Activated naive CD4-positive, alpha-beta T cell treated with anti-CD3 and anti-CD28 coated beads, Interleukin-2, amount 10 ng/mL, durations not matched to agents 7 days and 5 days (primary cell): Measurements from ENCODE around the gene STAT4.

Source experiments
- CTCF ChIA-PET: fragments of 350-600 bp; sonication (Branson Sonifier 250); formaldehyde crosslinking; loops from one replicate; lab custom pipeline; 2021; ENCODE audit warnings: antibody characterized with exemption; lab: Charles Lee
- DNase-seq: peaks from one replicate; pipeline ENCODE4 v3.0.0-alpha.2; 2020
- H3K27ac Mint-ChIP-seq: one replicate; pipeline ENCODE4 v1.8.0; 2021; ENCODE audit warnings: mild to moderate bottlenecking, moderate library complexity, mixed read lengths
- H3K27me3 Mint-ChIP-seq: one replicate; pipeline ENCODE4 v1.8.0; 2021; ENCODE audit warnings: mild to moderate bottlenecking, mixed read lengths
- H3K36me3 Mint-ChIP-seq: one replicate; pipeline ENCODE4 v1.8.0; 2021; ENCODE audit warnings: mixed read lengths
- H3K4me1 Mint-ChIP-seq: one replicate; pipeline ENCODE4 v1.8.0; 2021; ENCODE audit warnings: mixed read lengths
- H3K4me3 Mint-ChIP-seq: one replicate; pipeline ENCODE4 v1.8.0; 2021; ENCODE audit warnings: mild to moderate bottlenecking, moderate library complexity, mixed read lengths
- H3K9me3 Mint-ChIP-seq: one replicate; pipeline ENCODE4 v1.8.0; 2021; ENCODE audit warnings: mixed read lengths

Gene STAT4

GRCh38 chr2:191051825-191052778, 98.7 kb downstream of the STAT4 start:
- Mint-ChIP-seq H3K9me3 (peaks cover 1% of the 10 kb centered on the region), H3K36me3 (peaks cover 41% of the 10 kb centered on the region), H3K4me1 (peaks cover 21% of the 10 kb centered on the region), H3K4me3 (no peak overlapping the region), H3K27me3 (no peaks in the 10 kb centered on the region), H3K27ac (no peak overlapping the region)
- CTCF ChIA-PET: interaction anchor here (0.8 to 22.9 kb wide), 25 partner anchors 8 to 577 kb away, joined by 3 to 689 read pairs (median 4); partner anchors contain the start of gene STAT4
- no peak for DNase-seq

GRCh38 chr2:191051177-191051576, 99.6 kb downstream of the STAT4 start:
- no peaks in the 10 kb centered on the region for H3K27me3 Mint-ChIP-seq
- peaks cover 44% of the 10 kb centered on the region for H3K36me3 Mint-ChIP-seq
- peaks cover 1% of the 10 kb centered on the region for H3K9me3 Mint-ChIP-seq
- DNase-seq: no peak
- H3K4me1 Mint-ChIP-seq: peaks cover 13% of the 10 kb centered on the region
- no peak overlapping the region for H3K27ac Mint-ChIP-seq
- CTCF ChIA-PET: interaction anchor here (0.8 to 22.9 kb wide), 16 partner anchors 7 to 470 kb away, joined by 3 to 689 read pairs (median 5); partner anchors contain the start of gene STAT4
- H3K4me3 Mint-ChIP-seq: no peak overlapping the region

DNA sequence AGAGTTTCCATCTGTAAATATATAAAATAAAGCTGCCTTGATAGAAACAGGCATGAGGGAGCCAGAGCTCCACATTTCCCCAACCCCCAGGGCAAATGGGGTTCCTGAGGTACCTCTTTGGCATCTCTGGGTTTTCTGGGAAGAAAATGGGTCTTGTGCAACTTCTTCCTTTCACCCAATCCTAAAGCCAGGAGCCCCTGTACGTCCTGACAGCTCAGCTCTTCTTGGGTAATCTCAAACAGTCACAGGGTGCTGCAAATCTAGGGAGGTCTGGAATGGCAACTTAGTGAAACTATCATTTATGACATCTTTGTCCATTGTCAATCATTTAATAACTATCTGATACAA, 100.2 kb downstream of the STAT4 start:
- Mint-ChIP-seq H3K4me3 (no peak overlapping the region), H3K27ac (no peak overlapping the region), H3K36me3 (peaks cover 46% of the 10 kb centered on the region), H3K9me3 (peaks cover 4% of the 10 kb centered on the region), H3K27me3 (no peaks in the 10 kb centered on the region), H3K4me1 (peaks cover 8% of the 10 kb centered on the region)
- CTCF ChIA-PET: interaction anchor here (1.0 to 22.9 kb wide), 4 partner anchors 9 to 109 kb away, joined by 3 to 689 read pairs (median 11); partner anchors contain the start of gene STAT4
- DNase-seq: no peak

- H3K27ac Mint-ChIP-seq: no peak overlapping the region
- peaks cover 7% of the 10 kb centered on the region for H3K4me1 Mint-ChIP-seq
- peaks cover 4% of the 10 kb centered on the region for H3K9me3 Mint-ChIP-seq
- CTCF ChIA-PET: interaction anchor here (1.6 to 22.9 kb wide), 3 partner anchors 8 to 109 kb away, joined by 3 to 689 read pairs (median 17); partner anchors contain the start of gene STAT4
- no peaks in the 10 kb centered on the region for H3K27me3 Mint-ChIP-seq
- DNase-seq: no peak
- H3K4me3 Mint-ChIP-seq: no peak overlapping the region
- peaks cover 52% of the 10 kb centered on the region for H3K36me3 Mint-ChIP-seq
Measured at GRCh38 chr2:191049728-191050639, 100.8 kb downstream of the STAT4 start.

- CTCF ChIA-PET: interaction anchor here (1.6 to 22.9 kb wide), 2 partner anchors 13 to 111 kb away, joined by 3 to 689 read pairs; partner anchors contain the start of gene STAT4
- H3K27ac Mint-ChIP-seq: no peak overlapping the region
- no peaks in the 10 kb centered on the region for H3K4me1 Mint-ChIP-seq
- no peak for DNase-seq
- no peak overlapping the region for H3K4me3 Mint-ChIP-seq
- H3K36me3 Mint-ChIP-seq: peaks cover 50% of the 10 kb centered on the region
- H3K27me3 Mint-ChIP-seq: no peaks in the 10 kb centered on the region
- H3K9me3 Mint-ChIP-seq: peaks cover 11% of the 10 kb centered on the region
Measured at GRCh38 chr2:191048073-191048472, 102.7 kb downstream of the STAT4 start.

GRCh38 chr2:191045141-191045540, 105.7 kb downstream of the STAT4 start:
- H3K4me3 Mint-ChIP-seq: no peak overlapping the region
- H3K27me3 Mint-ChIP-seq: no peaks in the 10 kb centered on the region
- H3K36me3 Mint-ChIP-seq: peaks cover 56% of the 10 kb centered on the region
- peaks cover 11% of the 10 kb centered on the region for H3K9me3 Mint-ChIP-seq
- DNase-seq: no peak
- CTCF ChIA-PET: interaction anchor here (22.9 kb wide), 1 partner anchor 114 kb away, joined by 689 read pairs; the partner anchor contains the start of gene STAT4
- peaks cover 9% of the 10 kb centered on the region for H3K4me1 Mint-ChIP-seq
- peak overlapping the region; percentile 6 for H3K27ac Mint-ChIP-seq

GRCh38 chr2:191043438-191043837, 107.4 kb downstream of the STAT4 start:
- H3K36me3 Mint-ChIP-seq: peaks cover 64% of the 10 kb centered on the region
- no peak overlapping the region for H3K4me3 Mint-ChIP-seq
- no peak for DNase-seq
- H3K4me1 Mint-ChIP-seq: peaks cover 26% of the 10 kb centered on the region
- peaks cover 11% of the 10 kb centered on the region for H3K9me3 Mint-ChIP-seq
- no peak overlapping the region for H3K27ac Mint-ChIP-seq
- H3K27me3 Mint-ChIP-seq: no peaks in the 10 kb centered on the region
- CTCF ChIA-PET: no interaction called here

GRCh38 chr2:191041418-191042161, 109.2 kb downstream of the STAT4 start:
- H3K4me1 Mint-ChIP-seq: peaks cover 39% of the 10 kb centered on the region
- H3K4me3 Mint-ChIP-seq: no peak overlapping the region
- H3K36me3 Mint-ChIP-seq: peaks cover 69% of the 10 kb centered on the region
- no peaks in the 10 kb centered on the region for H3K27me3 Mint-ChIP-seq
- DNase-seq: no peak
- CTCF ChIA-PET: interaction anchor here (1.7 to 2.2 kb wide), 2 partner anchors 10 to 114 kb away, joined by 13 to 17 read pairs; no protein-coding TSS in a partner anchor
- no peak overlapping the region for H3K27ac Mint-ChIP-seq
- peaks cover 10% of the 10 kb centered on the region for H3K9me3 Mint-ChIP-seq

DNA sequence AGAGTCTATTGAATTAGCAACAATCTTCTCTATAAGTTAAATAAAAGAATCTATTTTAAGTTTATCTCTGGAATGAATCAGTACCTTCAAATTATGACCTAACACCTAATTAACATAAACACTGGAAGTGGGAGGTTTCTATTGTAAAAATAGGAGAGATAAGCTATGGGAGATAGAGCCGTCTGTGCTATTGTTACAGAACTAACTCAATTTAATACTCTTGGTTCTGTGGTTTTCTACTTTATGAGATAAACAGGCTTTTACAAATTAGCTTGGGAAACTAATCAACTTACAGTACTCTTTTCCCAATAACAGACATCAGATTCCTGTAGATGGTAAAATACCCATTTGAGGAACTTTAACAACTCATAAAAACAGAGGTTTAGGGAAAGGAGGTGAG, 111.2 kb downstream of the STAT4 start:
- CTCF ChIA-PET: interaction anchor here (1.5 to 3.0 kb wide), 2 partner anchors 12 to 116 kb away, joined by 3 to 10 read pairs; no protein-coding TSS in a partner anchor
- H3K36me3 Mint-ChIP-seq: peaks cover 64% of the 10 kb centered on the region
- H3K9me3 Mint-ChIP-seq: peaks cover 6% of the 10 kb centered on the region
- H3K4me1 Mint-ChIP-seq: peaks cover 39% of the 10 kb centered on the region
- H3K27me3 Mint-ChIP-seq: no peaks in the 10 kb centered on the region
- no peak overlapping the region for H3K4me3 Mint-ChIP-seq
- DNase-seq: no peak
- H3K27ac Mint-ChIP-seq: no peak overlapping the region

- no peak for DNase-seq
- Mint-ChIP-seq H3K27me3 (no peaks in the 10 kb centered on the region), H3K27ac (peak overlapping the region; percentile 77), H3K4me1 (peaks cover 39% of the 10 kb centered on the region), H3K9me3 (no peaks in the 10 kb centered on the region), H3K4me3 (no peak overlapping the region), H3K36me3 (peaks cover 61% of the 10 kb centered on the region)
- CTCF ChIA-PET: interaction anchor here (1.2 to 3.0 kb wide), 3 partner anchors 10 to 117 kb away, joined by 5 to 10 read pairs (median 7); no protein-coding TSS in a partner anchor
Measured at GRCh38 chr2:191038741-191039140, 112.1 kb downstream of the STAT4 start.

DNA sequence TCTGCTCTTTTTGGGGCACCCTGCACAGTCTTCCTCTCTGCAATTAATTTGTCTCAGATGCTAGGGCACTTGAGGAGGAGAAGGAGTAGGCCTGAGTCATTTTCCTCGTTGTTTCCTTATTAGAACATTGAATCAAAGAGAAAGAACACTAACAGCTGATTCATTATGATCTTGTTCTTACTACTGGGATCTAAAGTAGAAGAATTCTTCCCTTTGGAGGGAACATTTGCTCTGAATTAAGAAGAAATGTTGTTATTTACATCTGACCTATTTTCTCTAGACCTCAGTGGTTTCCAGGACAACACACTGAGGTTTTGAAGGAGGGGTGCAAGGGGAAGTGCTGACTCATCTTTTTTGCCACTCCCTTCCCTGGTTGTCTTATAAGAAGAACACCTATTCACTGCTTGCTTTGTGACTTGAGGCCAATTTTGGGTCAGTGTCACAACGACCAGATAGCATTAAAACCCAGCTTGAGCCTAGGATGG, 112.5 kb downstream of the STAT4 start:
- Mint-ChIP-seq H3K4me1 (peaks cover 39% of the 10 kb centered on the region), H3K27ac (peak overlapping the region; percentile 77), H3K27me3 (no peaks in the 10 kb centered on the region), H3K4me3 (no peak overlapping the region), H3K36me3 (peaks cover 65% of the 10 kb centered on the region), H3K9me3 (no peaks in the 10 kb centered on the region)
- peak; percentile 29 for DNase-seq
- CTCF ChIA-PET: interaction anchor here (1.2 to 3.0 kb wide), 3 partner anchors 9 to 117 kb away, joined by 5 to 10 read pairs (median 7); no protein-coding TSS in a partner anchor

DNA sequence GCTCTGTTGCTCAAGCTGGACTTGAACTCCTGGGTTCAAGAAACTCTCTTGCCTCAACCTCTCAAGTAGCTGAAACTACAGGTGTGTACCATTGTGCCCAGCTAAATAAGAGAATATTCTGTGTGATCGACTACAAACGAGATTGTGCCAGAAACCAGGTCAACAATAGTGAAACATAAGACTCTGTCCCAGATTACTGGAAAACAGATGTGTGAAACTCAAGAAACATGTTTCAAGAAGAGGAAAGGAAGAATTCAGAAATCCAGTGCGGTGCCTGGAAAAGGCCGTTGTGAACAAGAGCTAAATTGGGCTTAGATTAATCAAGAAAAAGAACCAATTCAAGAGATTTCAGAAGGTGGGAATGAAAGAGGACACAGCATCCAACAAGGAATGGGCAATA, 113.4 kb downstream of the STAT4 start:
- no peak for DNase-seq
- no peaks in the 10 kb centered on the region for H3K27me3 Mint-ChIP-seq
- no peak overlapping the region for H3K4me3 Mint-ChIP-seq
- H3K36me3 Mint-ChIP-seq: peaks cover 75% of the 10 kb centered on the region
- CTCF ChIA-PET: interaction anchor here (0.7 to 3.0 kb wide), 3 partner anchors 8 to 118 kb away, joined by 3 to 10 read pairs (median 7); no protein-coding TSS in a partner anchor
- no peaks in the 10 kb centered on the region for H3K9me3 Mint-ChIP-seq
- H3K4me1 Mint-ChIP-seq: peaks cover 43% of the 10 kb centered on the region
- peak overlapping the region; percentile 10 for H3K27ac Mint-ChIP-seq

- Mint-ChIP-seq H3K9me3 (no peaks in the 10 kb centered on the region), H3K4me3 (no peak overlapping the region), H3K27ac (no peak overlapping the region), H3K4me1 (peaks cover 42% of the 10 kb centered on the region), H3K27me3 (no peaks in the 10 kb centered on the region), H3K36me3 (peaks cover 75% of the 10 kb centered on the region)
- CTCF ChIA-PET: interaction anchor here (1.3 to 2.5 kb wide), 3 partner anchors 16 to 119 kb away, joined by 3 to 10 read pairs (median 3); no protein-coding TSS in a partner anchor
- DNase-seq: no peak
Measured at GRCh38 chr2:191036363-191036762, 114.4 kb downstream of the STAT4 start.
